C1 segment of cervical spinal cord (tissue), 14 donors: ENCODE measurements around the gene BCL2L11.

Experiments
- DNase-seq, 14 donors: peaks; one replicate each; lab custom pipeline; 2025; lab: John Stamatoyannopoulos, UW

Gene BCL2L11

DNA sequence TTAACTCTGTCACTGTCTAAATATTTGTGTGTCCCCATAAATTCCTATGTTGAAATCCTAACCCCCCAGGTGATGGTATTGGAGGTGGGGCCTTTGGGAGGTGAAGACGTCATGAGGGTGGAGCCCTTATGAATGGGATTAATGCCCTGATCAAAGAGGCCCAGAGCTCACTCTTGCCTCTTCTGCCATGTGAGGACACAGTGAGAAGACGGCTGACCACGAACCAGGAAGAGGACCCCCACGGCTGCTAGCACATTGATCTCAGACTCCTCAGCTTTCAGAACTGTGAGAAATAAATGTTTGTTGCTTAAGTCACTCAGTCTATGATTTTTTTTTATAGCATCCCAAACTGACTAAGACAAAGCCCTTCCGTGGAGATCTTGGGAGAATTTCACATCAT lies 71.2 kb downstream of the BCL2L11 start:
- no peak for DNase-seq

GRCh38 chr2:111192776-111193368 lies 72.2 kb downstream of the BCL2L11 start:
- DNase-seq: no peak

- DNase-seq: no peak
Observed at GRCh38 chr2:111194835-111195621, 74.3 kb downstream of the BCL2L11 start.

DNA sequence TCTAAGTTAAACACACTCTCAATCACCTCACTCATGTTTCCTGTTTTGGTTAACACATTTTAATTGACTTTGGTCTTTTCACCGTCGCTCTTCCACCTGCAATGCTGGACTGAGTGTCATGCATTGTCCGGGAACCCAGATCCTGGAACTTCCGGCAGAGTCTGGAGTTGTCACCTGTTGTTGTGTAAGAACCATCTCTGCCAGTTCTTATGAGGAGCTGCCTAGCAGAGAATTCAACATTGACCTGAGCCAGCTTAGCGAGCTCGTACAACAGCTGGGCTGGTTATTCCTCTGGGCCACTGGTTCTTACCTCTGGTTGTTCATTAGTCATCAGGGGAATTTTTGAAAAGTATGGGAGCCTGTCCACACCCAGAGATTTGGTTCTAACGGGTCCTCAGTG lies 75.7 kb downstream of the BCL2L11 start:
- no peak for DNase-seq

DNA sequence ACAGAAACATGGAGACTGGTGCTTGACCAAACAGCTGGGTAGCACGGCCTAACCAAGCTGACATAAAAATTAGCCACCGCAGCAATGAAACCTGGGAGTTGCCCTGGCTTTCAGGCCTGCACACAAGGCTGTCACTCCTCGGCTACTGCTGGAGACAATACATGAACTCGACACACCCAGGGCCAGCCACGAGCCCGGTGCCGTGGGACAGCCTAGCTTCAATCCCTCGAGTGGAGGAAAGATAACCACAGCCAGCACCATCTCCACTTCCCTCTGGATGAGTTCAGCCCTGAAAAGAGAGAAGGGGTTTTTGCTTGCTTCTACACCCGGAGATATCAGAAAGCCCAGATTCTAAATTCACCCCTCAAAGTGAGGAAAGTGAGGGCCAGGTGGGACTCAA lies 78.0 kb downstream of the BCL2L11 start:
- no peak for DNase-seq

GRCh38 chr2:111199840-111200239 lies 79.1 kb downstream of the BCL2L11 start:
- no peak for DNase-seq

DNA sequence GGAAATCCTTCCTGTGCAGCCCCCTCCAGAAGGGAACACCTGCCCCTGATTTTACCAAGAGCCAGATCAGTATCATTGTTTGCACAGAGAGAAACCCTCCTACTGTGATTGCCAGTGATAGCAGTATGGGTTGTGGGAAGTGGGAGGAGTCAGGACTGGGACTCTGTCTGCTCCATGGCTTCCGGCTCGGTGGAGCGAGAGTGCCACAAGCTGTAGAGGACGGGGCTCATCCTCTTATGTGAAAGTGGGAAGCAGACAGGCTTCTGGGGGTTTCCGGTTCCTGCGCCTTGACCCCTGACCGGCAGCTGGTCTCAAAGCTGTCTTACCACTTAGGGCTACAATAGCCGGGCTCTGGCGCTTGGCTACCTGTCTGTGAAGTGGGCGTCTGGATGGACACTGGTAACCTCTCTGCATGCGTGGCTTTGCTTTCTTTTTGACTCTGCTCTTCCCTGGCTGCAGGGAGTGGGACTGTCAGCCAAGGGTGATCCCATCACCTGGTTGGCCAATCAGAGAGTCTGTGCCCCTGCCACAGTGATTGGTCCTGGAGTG lies 79.7 kb downstream of the BCL2L11 start:
- DNase-seq: no peak

DNA sequence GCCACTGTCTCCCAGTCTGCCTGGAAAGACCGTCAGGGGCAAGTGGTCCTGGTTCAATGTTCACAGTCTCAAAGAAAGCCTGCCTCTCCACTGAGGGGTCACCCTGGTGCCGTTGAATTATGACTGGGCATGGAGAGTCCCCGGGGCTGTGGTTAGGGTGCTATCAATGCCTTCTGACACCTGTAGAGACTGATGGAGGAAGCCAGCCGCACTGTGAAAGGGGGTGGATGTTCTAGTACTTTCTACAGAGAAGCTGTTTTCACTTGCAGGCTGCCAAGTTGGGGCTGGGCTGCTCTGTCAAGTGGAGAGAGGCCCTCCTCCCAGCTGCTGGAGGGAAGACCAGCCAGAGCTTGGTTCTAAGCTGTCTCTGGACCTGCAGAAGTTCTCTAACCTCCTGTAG lies 80.5 kb downstream of the BCL2L11 start:
- no peak for DNase-seq

- no peak for DNase-seq
Observed at GRCh38 chr2:111202266-111203040, 81.7 kb downstream of the BCL2L11 start.

GRCh38 chr2:111204706-111205105 lies 84.0 kb downstream of the BCL2L11 start:
- DNase-seq: no peak

GRCh38 chr2:111205774-111206173 lies 85.1 kb downstream of the BCL2L11 start:
- DNase-seq: no peak

DNA sequence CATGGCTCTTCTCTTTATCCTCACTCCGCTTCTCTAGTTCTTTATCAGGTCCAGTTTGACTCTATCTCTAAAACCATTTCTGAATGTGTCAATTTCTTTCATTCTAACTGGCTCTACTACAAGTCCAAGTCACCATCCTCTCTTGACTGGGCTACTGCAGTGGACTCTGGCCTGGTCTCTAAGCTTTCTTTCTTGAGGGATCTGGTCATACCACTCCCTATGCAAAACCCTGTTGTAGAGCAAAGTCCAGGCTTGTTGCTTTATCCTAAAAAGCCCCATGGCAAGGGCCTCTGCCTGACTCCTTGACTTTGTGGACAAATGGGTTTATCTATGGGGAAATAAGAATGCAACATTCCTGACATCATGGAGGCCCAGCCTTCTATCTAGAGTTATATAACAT lies 87.1 kb downstream of the BCL2L11 start:
- no peak for DNase-seq

- DNase-seq: no peak
Observed at GRCh38 chr2:111208639-111209038, 87.9 kb downstream of the BCL2L11 start.

- DNase-seq: no peak
Observed at GRCh38 chr2:111209045-111209514, 88.4 kb downstream of the BCL2L11 start.

- no peak for DNase-seq
Observed at GRCh38 chr2:111210036-111210435, 89.3 kb downstream of the BCL2L11 start.

DNA sequence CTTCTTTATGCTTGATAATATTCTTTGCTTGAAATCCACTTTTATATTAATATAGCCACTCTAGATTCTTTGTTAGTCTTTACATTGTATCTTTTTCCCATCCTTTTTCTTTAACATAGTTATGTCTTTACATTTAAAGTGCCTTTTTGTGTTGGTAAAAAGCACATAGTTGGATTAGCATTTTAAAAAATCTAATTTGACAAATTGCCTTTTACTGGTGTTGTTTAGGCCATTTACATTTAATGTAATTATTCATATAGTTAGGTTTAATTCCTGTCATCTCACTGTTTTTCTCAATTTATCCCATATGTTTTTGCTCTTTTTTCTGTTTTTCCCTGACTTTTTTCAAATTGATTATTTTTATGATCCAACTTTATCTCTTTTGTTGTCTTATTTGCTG lies 93.2 kb downstream of the BCL2L11 start:
- no peak for DNase-seq

GRCh38 chr2:111216811-111217652 lies 96.3 kb downstream of the BCL2L11 start:
- no peak for DNase-seq
